Adrenal gland (tissue), 5 donors: ENCODE results near the gene AUTS2.

ENCODE experiments used
- CTCF ChIP-seq, 6 experiments: fragments of 450-650 bp in 4 of 6; fragments of 200-600 bp in 2 of 6; sonication (generic) in 1 of 6; IDR thresholded peaks; 1 replicate in 5 of 6; 2 replicates in 1 of 6; pipeline versions ENCODE4 v1.5.1 to v1.8.0; 2016 to 2021; ENCODE audit warnings: antibody characterized with exemption in 6 of 6, mild to moderate bottlenecking in 2 of 6, moderate library complexity in 1 of 6
- POLR2A ChIP-seq, 2 donors: fragments of 450-650 bp; IDR thresholded peaks; one replicate each; pipeline ENCODE4 v1.6.1; 2017; ENCODE audit warnings: antibody characterized with exemption in 2 of 2, mild to moderate bottlenecking in 2 of 2, moderate library complexity in 1 of 2
- donor health status: DM: no; HTN: no; CAD: no.

- TF ChIP-seq POLR2A (IDR thresholded peaks at IDR 0.05) (no peak), CTCF (IDR thresholded peaks at IDR 0.05) (no peak)
Measured at GRCh38 chr7:70486977-70487376, 888.7 kb downstream of the AUTS2 start.
